Measurements from ENCODE around the gene PVR. TPM values are rescaled to one million over a fixed set of nuclear protein-coding genes. Genes with fewer than 3 reads are reported as not detected.

The PVR gene
- total and polyA plus RNA-seq, 9 of the 15 experiments (the other 6 are each of a cell fraction or from before 2014, with no cell fraction given): 0.89 to 14.5 (median 9.8) TPM

- TF ChIP-seq FOXP4 (CRISPR knock-in tag; IDR thresholded peaks at IDR 0.05; ENCODE audit: borderline replicate concordance): no peak
- no peak for TF ChIP-seq FOXO4 (CRISPR knock-in tag; IDR thresholded peaks at IDR 0.05)
- no peak for TF ChIP-seq MED1 (CRISPR knock-in tag; IDR thresholded peaks at IDR 0.05; ENCODE audit: borderline replicate concordance)
- TF ChIP-seq ELK1 (CRISPR knock-in tag; IDR thresholded peaks at IDR 0.05): no peak
- no peak for TF ChIP-seq ZBTB33 (CRISPR knock-in tag; IDR thresholded peaks at IDR 0.05)
- TF ChIP-seq ADNP (tag; IDR thresholded peaks at IDR 0.05): no peak
Observed at GRCh38 chr19:44663996-44664395, 20.3 kb downstream of the PVR start (continued).
